NCI-H1694 treated with DMSO at 0.1 percent for 48 hours (cell line): ENCODE data around the gene DEPDC1B.
"Not testable (repeated sequence)": the region's sequence is repeated elsewhere in the genome, so short reads cannot be mapped to it uniquely, and the experiment has no call there.

Experiments
- DNase-seq: peaks from one replicate; lab custom pipeline; 2025; lab: John Stamatoyannopoulos, UW

The DEPDC1B gene

GRCh38 chr5:60699288-60699608 is 718 bp downstream of the DEPDC1B start:
- no peak for DNase-seq

DNA sequence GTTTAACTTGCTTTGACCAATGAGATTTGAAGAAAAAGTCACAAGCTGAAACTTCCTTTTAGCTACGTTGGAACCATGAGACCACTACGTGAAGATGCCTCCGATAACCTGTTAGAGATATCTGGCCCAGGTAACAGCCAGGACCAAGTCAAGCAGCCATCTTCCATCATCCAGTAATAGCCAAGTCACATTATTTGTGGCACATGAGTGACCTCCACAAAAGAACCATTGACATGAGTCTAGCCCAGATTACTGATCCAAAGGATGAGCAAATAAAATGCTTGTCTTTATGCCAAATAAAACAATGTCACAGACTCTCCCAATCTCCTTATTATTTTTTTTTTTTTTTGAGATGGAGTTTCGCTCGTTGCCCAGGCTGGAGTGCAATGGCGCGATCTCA is 1.6 kb downstream of the DEPDC1B start:
- no peak for DNase-seq

GRCh38 chr5:60690326-60690725 is 9.6 kb downstream of the DEPDC1B start:
- no peak for DNase-seq

- DNase-seq, result no peak
These were observed 11.0 kb downstream of the DEPDC1B start for GRCh38 chr5:60688980-60689379.

DNA sequence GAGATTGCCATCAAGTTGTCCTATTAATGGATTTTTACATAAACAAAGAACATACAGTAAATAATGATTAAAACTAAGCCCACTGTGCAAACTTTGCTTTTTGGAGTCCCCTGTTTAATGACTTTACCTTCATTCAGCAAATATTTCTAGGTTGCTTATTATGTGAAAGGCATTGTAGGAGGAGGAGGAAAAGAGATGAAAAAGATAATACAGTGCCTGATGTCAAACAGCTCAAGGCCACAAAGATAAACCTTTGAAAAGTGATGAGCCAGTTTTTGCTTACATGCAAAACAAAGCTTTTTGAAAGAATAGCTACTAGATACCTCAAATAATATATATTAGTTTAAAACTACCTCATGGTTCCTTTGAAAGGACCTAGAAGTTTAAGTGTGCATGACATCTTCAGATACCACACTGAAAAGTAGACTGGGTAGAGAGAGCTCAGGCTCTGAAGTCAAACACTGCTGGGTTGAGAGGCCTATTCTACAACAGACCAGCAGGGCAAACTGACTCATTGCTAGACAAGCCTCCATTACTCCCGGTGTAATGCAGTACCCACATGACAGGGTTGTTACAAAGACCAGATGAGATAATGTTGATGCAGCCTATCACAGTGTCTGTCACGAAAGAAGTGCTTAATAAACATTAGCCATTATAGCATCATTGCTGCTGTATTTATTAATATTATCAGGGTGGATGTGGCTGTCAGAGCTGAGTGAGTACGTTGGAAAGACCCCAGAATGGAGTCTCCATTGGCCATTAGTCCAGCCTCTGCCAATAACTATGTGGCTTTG is 11.8 kb downstream of the DEPDC1B start:
- DNase-seq, result no peak

GRCh38 chr5:60686157-60686556 is 13.8 kb downstream of the DEPDC1B start:
- no peak for DNase-seq

DNA sequence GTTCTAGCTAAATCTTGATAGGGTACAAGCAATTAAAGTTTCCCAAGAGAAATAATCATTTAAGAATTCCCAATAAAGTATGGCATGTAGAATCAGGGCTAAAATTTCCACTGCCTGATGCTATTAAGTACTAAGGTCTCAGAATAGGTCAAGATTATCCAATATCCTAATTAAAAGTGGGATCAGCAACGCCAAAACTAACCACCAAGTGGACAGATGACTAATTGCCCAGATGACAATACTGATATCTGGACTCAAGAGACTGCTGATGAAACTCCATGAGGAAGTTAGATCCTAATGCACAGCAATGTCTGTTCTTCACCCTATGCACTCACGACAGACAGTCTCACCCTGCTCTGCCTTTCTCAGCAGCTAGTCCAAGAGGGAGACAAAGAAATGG is 14.3 kb downstream of the DEPDC1B start:
- DNase-seq, result no peak

GRCh38 chr5:60685028-60685427 is 14.9 kb downstream of the DEPDC1B start:
- DNase-seq, result no peak

GRCh38 chr5:60682007-60682406 is 18.0 kb downstream of the DEPDC1B start:
- not testable (repeated sequence) for DNase-seq

- no peak for DNase-seq
These were observed 20.1 kb downstream of the DEPDC1B start for GRCh38 chr5:60679816-60680215.

DNA sequence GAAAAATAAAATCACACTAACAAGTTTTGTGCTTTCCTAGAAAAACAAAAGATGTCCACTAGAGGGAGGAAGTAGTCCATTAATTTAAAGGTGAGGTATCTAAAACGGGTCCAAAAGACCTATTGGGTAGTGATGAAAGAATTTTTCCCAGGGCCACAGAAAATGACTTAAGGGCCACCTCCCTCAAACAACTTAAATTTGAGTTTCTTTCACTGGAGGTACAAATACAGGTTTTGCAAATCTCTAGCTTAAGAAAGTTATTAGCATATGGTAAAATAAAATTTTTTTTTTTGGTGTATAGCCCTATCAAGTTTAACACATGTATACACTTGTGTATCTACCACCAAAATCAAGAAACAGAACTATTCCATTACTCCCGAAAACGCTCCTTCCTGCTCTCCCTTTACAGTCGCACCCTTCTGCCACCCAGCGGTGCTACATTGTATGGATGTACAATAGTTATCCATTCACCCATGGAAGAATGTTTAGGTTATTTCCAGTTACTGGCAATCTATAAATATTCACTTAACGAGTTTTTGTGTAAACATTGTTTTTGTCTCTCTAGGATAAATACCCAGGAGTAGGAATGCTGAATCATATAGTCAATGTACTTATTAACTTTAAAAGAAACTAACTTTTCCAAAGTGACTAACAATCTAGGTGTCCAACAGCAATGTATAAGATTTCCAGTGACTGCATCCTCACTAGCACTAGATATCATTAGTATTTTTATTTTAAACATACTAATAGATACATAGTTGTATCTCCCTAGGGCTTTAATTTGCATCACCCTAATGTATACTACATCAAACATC is 21.9 kb downstream of the DEPDC1B start:
- peak; percentile 24 for DNase-seq

DNA sequence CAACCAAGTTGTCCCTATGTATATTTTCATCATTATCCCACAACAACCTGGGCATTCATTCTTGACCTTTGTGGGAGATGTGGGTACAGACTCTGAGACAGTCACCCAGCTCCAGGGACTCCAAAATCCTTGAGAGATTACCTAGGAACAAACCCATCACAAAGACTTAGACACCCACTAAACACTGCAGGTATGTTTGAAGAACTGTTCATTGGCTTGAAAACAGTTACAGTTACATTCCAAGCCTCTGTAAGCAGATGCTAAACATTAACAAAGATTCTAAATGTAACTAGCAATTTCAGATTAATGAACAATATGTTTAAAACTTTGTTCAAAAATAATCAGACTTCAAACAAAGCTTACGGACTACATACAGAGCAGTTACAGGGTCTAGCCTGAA is 24.7 kb downstream of the DEPDC1B start:
- DNase-seq, result no peak

DNA sequence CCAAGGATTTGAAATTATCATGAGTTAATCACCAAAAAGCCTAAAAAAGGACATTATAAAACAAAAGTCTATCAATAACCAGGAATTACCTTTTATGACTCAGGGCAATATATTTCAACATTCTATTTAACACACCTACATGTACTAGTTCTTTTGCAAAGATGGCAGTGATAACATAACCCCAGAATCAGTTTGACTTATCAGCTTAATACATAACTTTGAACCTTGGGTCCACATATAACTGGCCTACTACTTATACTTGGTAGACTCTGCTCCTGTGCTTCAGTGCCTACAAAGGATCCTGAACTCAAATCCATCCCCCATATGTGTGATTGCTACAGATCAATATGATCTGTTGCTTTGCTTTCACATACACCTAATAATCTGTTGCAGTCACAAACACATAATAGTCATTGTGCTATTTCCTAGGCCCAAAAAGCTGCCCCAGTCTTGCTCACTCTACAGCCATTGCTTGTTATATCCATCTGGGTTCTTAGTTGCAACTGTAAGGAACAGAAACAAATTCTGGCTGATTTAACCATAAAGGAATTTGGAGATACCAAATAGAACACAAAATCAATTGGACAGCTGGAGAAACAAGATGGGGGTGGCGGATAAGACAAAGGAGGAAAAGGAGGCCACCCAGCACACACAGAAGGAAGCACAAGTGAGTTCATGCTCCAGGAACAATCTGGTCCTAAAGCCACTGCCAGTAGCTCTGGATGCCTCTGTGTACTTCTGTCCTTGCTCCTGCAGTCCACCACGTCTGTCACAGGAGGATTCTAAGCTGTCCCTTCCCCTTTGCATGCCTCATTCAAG is 25.5 kb downstream of the DEPDC1B start:
- DNase-seq, result no peak

- DNase-seq, result no peak
These were observed 26.6 kb downstream of the DEPDC1B start for GRCh38 chr5:60673334-60673733.

DNA sequence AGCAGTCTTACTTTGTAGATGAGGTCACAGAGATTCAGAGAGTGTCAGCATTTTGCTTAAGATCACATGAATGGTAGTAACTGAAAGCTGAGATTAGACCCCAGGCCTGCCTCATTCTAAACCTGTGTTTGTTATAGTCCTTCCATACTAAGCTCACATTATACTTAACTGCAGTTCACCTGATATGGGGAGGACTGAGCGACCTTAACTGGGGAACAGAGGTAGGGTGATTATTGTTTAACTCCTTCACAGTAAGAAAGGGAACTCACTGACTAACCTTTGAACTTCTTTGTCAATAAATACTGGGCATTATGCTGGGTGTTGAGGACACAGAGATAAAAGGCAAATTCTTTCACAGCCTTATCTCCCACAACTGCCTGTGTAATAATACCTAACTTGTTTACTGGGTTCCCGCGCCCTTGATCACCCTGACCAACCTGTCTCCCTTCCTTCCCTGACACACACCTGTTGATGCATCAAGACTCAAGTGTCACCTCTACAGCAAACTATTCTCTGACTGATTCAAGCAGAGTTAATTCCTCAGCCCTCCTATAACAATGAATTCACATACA is 27.2 kb downstream of the DEPDC1B start:
- DNase-seq, result no peak

DNA sequence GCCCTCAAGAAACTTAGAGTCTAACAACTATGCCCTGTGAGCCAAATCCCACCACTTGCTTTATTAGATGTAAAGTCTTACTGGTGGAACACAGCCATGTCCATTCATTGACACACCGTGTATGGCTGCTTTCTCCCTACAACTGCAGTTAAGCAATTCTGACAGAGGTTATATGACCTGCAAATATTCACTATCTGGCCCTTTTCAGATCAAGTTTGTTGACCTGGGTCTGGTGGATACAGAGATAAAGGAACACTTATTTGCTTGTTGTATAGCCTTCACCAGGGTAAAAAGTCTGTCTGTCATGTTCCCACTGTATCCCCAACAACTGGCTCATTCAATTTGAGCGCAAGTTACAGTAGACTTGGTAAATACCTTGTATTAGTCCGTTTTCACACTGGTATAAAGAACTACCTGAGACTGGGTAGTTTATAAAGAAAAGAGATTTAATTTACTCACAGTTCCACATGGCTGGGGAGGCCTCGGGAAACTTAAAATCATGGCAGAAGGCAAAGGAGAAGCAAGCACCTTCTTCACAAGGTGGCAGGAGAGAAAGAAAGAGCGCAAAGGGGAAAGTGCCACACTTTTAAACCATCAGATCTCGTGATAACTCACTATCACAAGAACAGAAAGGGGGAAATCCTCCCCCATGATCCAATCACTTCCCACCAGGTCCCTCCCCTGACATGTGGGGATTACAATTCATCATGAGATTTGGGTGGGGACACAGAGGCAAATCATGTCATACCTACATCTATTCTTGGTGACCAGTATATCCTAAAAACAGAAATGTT is 27.9 kb downstream of the DEPDC1B start:
- DNase-seq, result no peak

GRCh38 chr5:60670749-60671148 is 29.2 kb downstream of the DEPDC1B start:
- DNase-seq, result no peak

GRCh38 chr5:60668686-60669304 is 31.2 kb downstream of the DEPDC1B start:
- peak; percentile 25 for DNase-seq

GRCh38 chr5:60651872-60652620 is 47.9 kb downstream of the DEPDC1B start:
- no peak for DNase-seq

GRCh38 chr5:60649288-60649917 is 50.6 kb downstream of the DEPDC1B start:
- DNase-seq, result peak; percentile 43
